RWPE2 (cell line): ENCODE measurements around the gene PPFIA4.

Source experiments
- ATAC-seq: fragments of 200-7000 bp; cut with Tn5 transposase; 3 replicates; pipeline ENCODE4 v1.9.1; 2021; ENCODE audit warnings: low read depth
- DNase-seq: peaks from one replicate; pipeline ENCODE4 v3.0.0-alpha.2; 2020; ENCODE audit warnings: low spot score
- H3K27ac ChIP-seq: fragments of 450-650 bp; 2 replicates; pipeline ENCODE4 v1.5.1; 2017; ENCODE audit warnings: mild to moderate bottlenecking; ENCODE audit not compliant: poor library complexity, severe bottlenecking
- H3K27me3 ChIP-seq: fragments of 250-450 bp; sonication (Bioruptor Pico); 2 replicates; pipeline ENCODE4 v1.5.1; 2021; ENCODE audit warnings: mild to moderate bottlenecking, moderate library complexity; ENCODE audit not compliant: insufficient read depth, poor library complexity, severe bottlenecking
- H3K36me3 ChIP-seq: fragments of 250-450 bp; sonication (Bioruptor Pico); 2 replicates; pipeline ENCODE4 v1.5.1; 2020; ENCODE audit warnings: low read depth, mild to moderate bottlenecking, moderate library complexity
- H3K4me1 ChIP-seq: fragments of 250-450 bp; sonication (Bioruptor Pico); 2 replicates; pipeline ENCODE4 v1.5.1; 2021; ENCODE audit warnings: mild to moderate bottlenecking, moderate library complexity; ENCODE audit not compliant: insufficient read depth, poor library complexity, severe bottlenecking
- H3K4me3 ChIP-seq: fragments of 250-450 bp; sonication (Bioruptor Pico); 2 replicates; pipeline ENCODE4 v1.5.1; 2021; ENCODE audit warnings: mild to moderate bottlenecking, moderate library complexity; ENCODE audit not compliant: severe bottlenecking
- H3K9me3 ChIP-seq: fragments of 250-450 bp; sonication (Bioruptor Pico); 2 replicates; pipeline ENCODE4 v1.5.1; 2021; ENCODE audit warnings: mild to moderate bottlenecking, moderate library complexity; ENCODE audit not compliant: severe bottlenecking
- CTCF ChIP-seq: fragments of 450-650 bp; IDR thresholded peaks from one replicate; pipeline ENCODE4 v1.5.1; 2017; ENCODE audit warnings: mild to moderate bottlenecking, moderate library complexity; ENCODE audit not compliant: poor library complexity, severe bottlenecking

The PPFIA4 gene

GRCh38 chr1:203077367-203077766 lies 51.1 kb downstream of the PPFIA4 start:
- no peak overlapping the region for H3K4me3 ChIP-seq
- H3K9me3 ChIP-seq: no peaks in the 10 kb centered on the region
- DNase-seq (no peak), ATAC-seq (no peak)
- H3K27ac ChIP-seq: no peak overlapping the region
- no peaks in the 10 kb centered on the region for H3K4me1 ChIP-seq
- no peaks in the 10 kb centered on the region for H3K27me3 ChIP-seq
- no peak for TF ChIP-seq CTCF
- no peaks in the 10 kb centered on the region for H3K36me3 ChIP-seq

DNA sequence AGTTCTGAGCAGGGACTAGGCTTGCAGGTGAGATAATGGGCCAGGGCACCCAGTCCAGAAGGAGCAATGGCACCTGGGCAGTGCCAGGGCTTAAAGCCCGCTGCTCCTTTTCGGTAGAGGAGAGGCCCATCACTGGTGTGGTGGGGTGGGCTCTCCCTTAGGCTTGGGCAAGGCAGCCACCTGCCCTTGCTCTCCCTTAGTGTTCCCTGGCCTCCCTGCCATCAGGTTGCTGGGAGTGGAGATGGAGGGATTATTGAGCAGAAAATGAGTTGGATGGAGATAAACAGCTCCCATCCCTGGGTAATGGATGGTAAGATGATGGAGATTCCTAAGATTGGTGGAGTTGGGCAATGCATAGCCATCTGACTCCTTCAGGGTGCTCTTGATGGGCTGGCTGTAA lies 51.7 kb downstream of the PPFIA4 start:
- no peak for DNase-seq
- no peak for TF ChIP-seq CTCF
- H3K27me3 ChIP-seq: no peaks in the 10 kb centered on the region

DNA sequence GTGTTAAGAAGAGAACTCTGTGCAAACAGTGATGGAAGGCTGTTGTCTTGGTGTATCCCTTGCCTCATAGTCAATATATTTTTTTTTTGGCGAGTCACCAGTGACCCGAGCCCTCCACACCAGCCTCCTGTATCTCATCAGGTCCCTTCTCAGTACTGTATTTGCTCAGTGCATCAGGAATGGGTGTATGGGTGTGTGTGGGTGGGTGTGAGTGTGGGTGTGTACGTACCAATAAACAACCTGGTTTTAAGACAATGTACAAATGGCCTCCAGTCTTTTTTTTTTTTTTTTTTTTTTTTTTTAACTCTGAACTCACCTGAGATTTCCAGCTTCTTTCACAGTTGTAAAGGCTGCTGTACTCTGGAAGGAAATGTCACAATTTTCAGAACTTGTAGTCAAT lies 52.2 kb downstream of the PPFIA4 start:
- Histone ChIP-seq H3K27ac (no peak overlapping the region), H3K4me3 (no peak overlapping the region), H3K36me3 (no peaks in the 10 kb centered on the region), H3K27me3 (no peaks in the 10 kb centered on the region), H3K9me3 (no peaks in the 10 kb centered on the region), H3K4me1 (no peaks in the 10 kb centered on the region)
- no peak for DNase-seq
- no peak for TF ChIP-seq CTCF
- no peak for ATAC-seq

More for the DNA sequence above, 51.7 kb downstream of the PPFIA4 start:
- Histone ChIP-seq H3K4me1 (no peaks in the 10 kb centered on the region), H3K9me3 (no peaks in the 10 kb centered on the region), H3K27ac (no peak overlapping the region), H3K36me3 (no peaks in the 10 kb centered on the region), H3K4me3 (no peak overlapping the region)
- no peak for ATAC-seq

DNA sequence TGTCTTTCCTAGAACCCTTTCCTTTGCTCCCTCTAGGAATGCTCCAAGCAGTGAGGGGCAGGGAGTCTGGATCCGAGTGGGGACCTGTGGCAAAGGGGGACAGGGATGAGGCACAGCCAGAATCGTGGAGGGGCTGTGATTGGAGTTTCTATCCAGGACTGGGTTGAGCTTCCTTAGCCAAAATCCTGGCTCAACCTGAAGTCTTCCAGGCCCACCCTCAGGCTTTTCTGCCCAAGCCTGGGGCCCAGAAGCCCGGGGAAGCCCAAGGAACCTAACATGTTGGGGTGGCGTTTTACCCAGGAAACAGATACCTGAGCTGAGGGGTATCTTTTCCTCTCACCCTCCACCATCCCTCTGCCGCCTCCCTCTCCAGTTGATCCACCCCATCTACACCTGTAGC lies 54.2 kb downstream of the PPFIA4 start:
- no peaks in the 10 kb centered on the region for H3K9me3 ChIP-seq
- H3K27me3 ChIP-seq: no peaks in the 10 kb centered on the region
- ATAC-seq (no peak), DNase-seq (no peak)
- H3K4me1 ChIP-seq: no peaks in the 10 kb centered on the region
- TF ChIP-seq CTCF: no peak
- no peak overlapping the region for H3K27ac ChIP-seq
- H3K36me3 ChIP-seq: no peaks in the 10 kb centered on the region
- no peak overlapping the region for H3K4me3 ChIP-seq

- H3K27me3 ChIP-seq: no peaks in the 10 kb centered on the region
- no peak overlapping the region for H3K27ac ChIP-seq
- ATAC-seq: no peak
- no peak overlapping the region for H3K4me3 ChIP-seq
- DNase-seq: no peak
- no peaks in the 10 kb centered on the region for H3K9me3 ChIP-seq
- H3K4me1 ChIP-seq: no peaks in the 10 kb centered on the region
- no peak for TF ChIP-seq CTCF
- H3K36me3 ChIP-seq: no peaks in the 10 kb centered on the region
Measured at GRCh38 chr1:203081465-203082230, 55.4 kb downstream of the PPFIA4 start.
